K562 (cell line): ENCODE measurements around the gene ICOSLG. TPM values are rescaled to one million over a fixed set of nuclear protein-coding genes. Genes with fewer than 3 reads are reported as not detected.
"Not testable (repeated sequence)": the region's sequence is repeated elsewhere in the genome, so short reads cannot be mapped to it uniquely, and the experiment has no call there.

Source experiments
- ATAC-seq: fragments of 200-7000 bp; cut with Tn5 transposase; 3 replicates; pipeline ENCODE4 v1.9.1; 2020; ENCODE audit warnings: moderate library complexity
- BruUV-seq: library from RNA; stranded (reverse); fragments of 400-500 nt; replicated peaks from 2 replicates; lab custom pipeline; 2021; lab: Mats Ljungman, UMichigan
- CTCF ChIA-PET: fragments of 300-600 bp; formaldehyde crosslinking; extraction: SDS; loops from one replicate; lab custom pipeline; 2021; ENCODE audit warnings: low intra/inter-chr PET ratio; lab: Yijun Ruan, JAX
- POLR2A ChIA-PET: fragments of 300-600, 350-650 bp; sonication (Branson Sonifier 250); formaldehyde crosslinking; extraction: SDS; loops from one replicate; lab custom pipeline; 2021; ENCODE audit warnings: antibody characterized with exemption, inconsistent platforms; lab: Yijun Ruan, JAX
- DNase-seq, 4 experiments: peaks; one replicate each; pipeline versions ENCODE4 v3.0.0 to v3.0.0-alpha.2; 2011 to 2018; ENCODE audit warnings: low spot score in 3 of 4, mixed read lengths in 3 of 4; ENCODE audit errors: extremely low read depth in 1 of 4
- FAIRE-seq: peaks from 2 replicates; lab custom pipeline; 2011; peaks lifted over from hg19 to GRCh38; lab: Jason Lieb, UNC
- H2AFZ ChIP-seq: 2 replicates; pipeline ENCODE4 v1.6.0; 2011; ENCODE audit warnings: low read depth, low read length, control low read depth, inconsistent platforms
- H3K27ac ChIP-seq: fragments of 200-600 bp; 3 replicates; pipeline ENCODE4 v1.8.0; 2011; ENCODE audit warnings: low read depth, mild to moderate bottlenecking, control low read depth, inconsistent platforms, low read length, moderate library complexity, mixed read lengths; ENCODE audit errors: extremely low read depth
- H3K27me3 ChIP-seq, 2 experiments: fragments of 300-600 bp in 1 of 2; 2 replicates in 1 of 2; 3 replicates in 1 of 2; pipeline versions ENCODE4 v1.6.0 to v1.8.0; 2011; ENCODE audit warnings: inconsistent platforms in 2 of 2, low read length in 2 of 2, mild to moderate bottlenecking in 1 of 2, mixed read lengths in 1 of 2, moderate library complexity in 1 of 2; ENCODE audit not compliant: control insufficient read depth in 2 of 2, insufficient read depth in 2 of 2
- H3K36me3 ChIP-seq: fragments of 300-600 bp; 3 replicates; pipeline ENCODE4 v1.8.0; 2011; ENCODE audit warnings: mild to moderate bottlenecking, low read length, inconsistent platforms; ENCODE audit not compliant: control insufficient read depth, insufficient read depth
- H3K4me1 ChIP-seq, 2 experiments: fragments of 200-600 bp in 1 of 2; replicated peaks in 1 of 2; 2 replicates in 1 of 2; 3 replicates in 1 of 2; pipeline versions ENCODE4 v1.5.1 to v1.8.0; 2011; ENCODE audit warnings: inconsistent platforms in 2 of 2, low read length in 2 of 2, mild to moderate bottlenecking in 1 of 2, mixed read lengths in 1 of 2, moderate library complexity in 1 of 2; ENCODE audit not compliant: control insufficient read depth in 2 of 2, insufficient read depth in 2 of 2
- H3K4me2 ChIP-seq: 2 replicates; pipeline ENCODE4 v1.6.1; 2011; ENCODE audit warnings: low read length, control low read depth, inconsistent platforms, mixed read lengths; ENCODE audit not compliant: insufficient read depth
- H3K4me3 ChIP-seq: fragments of 200-600 bp; sonication (generic), shearing (Covaris generic); 2 replicates; pipeline ENCODE4 v1.5.1; 2016; ENCODE audit warnings: control low read depth, inconsistent platforms
- H3K79me2 ChIP-seq: fragments of 200-600 bp; 3 replicates; pipeline ENCODE4 v1.8.0; 2011; ENCODE audit warnings: low read length, inconsistent platforms; ENCODE audit not compliant: control insufficient read depth, insufficient read depth
- H3K9ac ChIP-seq, 2 experiments: 2 replicates each; pipeline versions ENCODE4 v1.6.0 to v1.6.1; 2011; ENCODE audit warnings: low read depth in 2 of 2, low read length in 2 of 2, control low read depth in 1 of 2, inconsistent platforms in 1 of 2, mild to moderate bottlenecking in 1 of 2, mixed read lengths in 1 of 2; ENCODE audit not compliant: insufficient read depth in 1 of 2
- H3K9me1 ChIP-seq: one replicate; pipeline ENCODE4 v1.6.0; 2011; ENCODE audit warnings: inconsistent platforms, mild to moderate bottlenecking, low read length, moderate library complexity; ENCODE audit not compliant: control insufficient read depth, insufficient read depth
- H3K9me3 ChIP-seq: replicated peaks from 2 replicates; pipeline ENCODE4 v1.5.1; 2011; ENCODE audit warnings: low read depth, low read length, inconsistent platforms; ENCODE audit not compliant: control insufficient read depth, insufficient read depth
- H4K20me1 ChIP-seq: replicated peaks from 2 replicates; pipeline ENCODE4 v1.6.1; 2011; ENCODE audit warnings: low read length, inconsistent platforms, mixed read lengths; ENCODE audit not compliant: control insufficient read depth, insufficient read depth
- WGBS: fragments of 100-300 bp; shearing (Covaris generic); methylation state at CpG from one replicate; pipeline ENCODE4 v1.1.6; 2016; ENCODE audit warnings: low coverage, mixed read lengths; ENCODE audit not compliant: insufficient coverage; ENCODE audit errors: missing lambda C conversion rate; 5-methylcytosine and 5-hydroxymethylcytosine counted together
- in situ Hi-C: fragments of 300-500 bp; cut with MboI; formaldehyde crosslinking; loops from 4 replicates; pipeline ENCODE4 v1.15.0; 2018; ENCODE audit warnings: inconsistent platforms, mixed read lengths
- intact Hi-C: fragments of 100-400 bp; cut with micrococcal nuclease; formaldehyde crosslinking; loops from 2 replicates; pipeline ENCODE4 v1.14.2; 2022
- polyA plus RNA-seq, 8 experiments: library from polyadenylated mRNA; depleted of rRNA in 4 of 8; stranded (reverse) in 5 of 8; unstranded in 3 of 8; fragments of >200 nt; fragmentation: Nextera tagmentation in 2 of 8; fragmentation: Illumina TruSeq in 1 of 8; extraction: Ambion mirVana in 2 of 8; extraction: Trizol in 1 of 8; gene quantifications; 2 replicates each; pipeline versions ENCODE4 v1.2.1 to v1.2.3, GENCODE V29; 2011 to 2014; ENCODE audit warnings: inconsistent platforms in 1 of 8, missing spikeins in 1 of 8
- total RNA-seq, 7 experiments: library from RNA; depleted of rRNA in 6 of 7; stranded (reverse); fragments of >200 nt in 6 of 7; fragmentation: Illumina TruSeq in 2 of 7; extraction: Trizol in 2 of 7; gene quantifications; 2 replicates each; pipeline versions ENCODE4 v1.2.1 to v1.2.3, GENCODE V29; 2011 to 2021; ENCODE audit warnings: low replicate concordance in 1 of 7

The ICOSLG gene
- total and polyA plus RNA-seq, 9 of the 15 experiments (the other 6 are each of a cell fraction or from before 2014, with no cell fraction given), result 0.01 to 1.4 (median 0.15) TPM

- FAIRE-seq, H3K79me2 ChIP-seq, in situ Hi-C loops, DNase-seq, CTCF ChIA-PET, H3K9me1 ChIP-seq, H3K27me3 ChIP-seq, H3K4me2 ChIP-seq, BruUV-seq, POLR2A ChIA-PET, H3K4me3 ChIP-seq, H2AFZ ChIP-seq, H3K9ac ChIP-seq, H3K36me3 ChIP-seq, H4K20me1 ChIP-seq, H3K9me3 ChIP-seq, H3K27ac ChIP-seq, H3K4me1 ChIP-seq, intact Hi-C loops: not testable (repeated sequence)
- peak; percentile 57; the same call in 2 of the 3 replicates for ATAC-seq
- no CpG with 5 or more reads among the region's 5 CpGs for WGBS
These were observed 47.6 kb downstream of the ICOSLG start for GRCh38 chr21:44193108-44193507.

DNA sequence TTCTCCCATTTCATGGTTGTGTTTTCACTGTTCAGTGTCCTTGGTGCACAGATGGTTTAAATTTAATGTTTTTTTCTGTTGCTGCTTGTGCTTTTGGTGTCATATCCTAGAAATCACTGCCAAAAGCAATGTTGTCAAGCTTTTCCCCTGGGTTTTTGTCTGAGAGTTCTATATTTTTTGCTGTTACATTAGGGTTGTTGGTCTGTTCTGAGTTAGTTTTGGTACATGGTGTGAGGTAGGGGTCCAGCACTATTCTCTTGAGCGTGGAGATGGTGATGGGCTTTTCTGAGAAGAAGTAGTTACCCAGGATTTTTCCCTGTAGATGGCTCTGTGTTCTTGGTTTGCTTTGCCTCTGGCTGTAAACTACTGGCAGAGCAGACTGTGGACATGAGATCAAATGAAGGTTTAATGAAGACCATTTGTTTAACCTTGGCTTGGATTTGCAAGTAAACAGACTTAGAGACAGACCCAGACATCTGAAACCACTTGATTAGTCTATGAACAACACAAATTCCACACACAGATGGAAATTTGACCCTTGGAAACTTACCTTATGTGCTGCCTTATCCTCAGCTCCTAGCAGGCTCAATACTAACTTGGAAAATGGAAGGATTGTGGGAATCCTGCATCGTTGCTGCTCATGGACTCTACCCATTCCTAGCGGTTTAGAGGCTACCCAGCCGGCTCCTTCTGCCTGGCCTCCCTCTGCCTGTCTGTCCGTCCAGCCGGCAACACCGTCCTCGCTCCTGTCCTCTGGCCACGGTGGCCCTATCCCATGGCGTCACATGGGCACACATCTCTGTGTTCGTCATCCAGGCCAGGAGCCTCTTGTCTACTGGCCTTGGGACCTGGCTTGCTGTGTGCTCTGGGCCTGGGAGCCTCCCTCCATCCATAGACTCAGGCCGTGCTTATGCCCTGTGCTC lies 50.1 kb downstream of the ICOSLG start:
- H3K9me3 ChIP-seq, FAIRE-seq, DNase-seq, POLR2A ChIA-PET, BruUV-seq, H4K20me1 ChIP-seq, in situ Hi-C loops, ATAC-seq, intact Hi-C loops, H3K4me1 ChIP-seq, H3K4me3 ChIP-seq, H3K9me1 ChIP-seq, H3K79me2 ChIP-seq, H3K9ac ChIP-seq, H3K4me2 ChIP-seq, H3K36me3 ChIP-seq, H2AFZ ChIP-seq, H3K27me3 ChIP-seq, CTCF ChIA-PET, H3K27ac ChIP-seq: not testable (repeated sequence)
- 18% methylated on average over 2 of the region's 12 CpGs for WGBS

- WGBS, result no CpG with 5 or more reads among the region's 7 CpGs
- H3K4me1 ChIP-seq, H2AFZ ChIP-seq, H3K36me3 ChIP-seq, H3K9me1 ChIP-seq, H3K27ac ChIP-seq, H3K27me3 ChIP-seq, POLR2A ChIA-PET, in situ Hi-C loops, H3K79me2 ChIP-seq, FAIRE-seq, H3K4me2 ChIP-seq, ATAC-seq, H4K20me1 ChIP-seq, H3K9me3 ChIP-seq, H3K9ac ChIP-seq, DNase-seq, BruUV-seq, intact Hi-C loops, CTCF ChIA-PET, H3K4me3 ChIP-seq: not testable (repeated sequence)
These were observed 55.9 kb downstream of the ICOSLG start for GRCh38 chr21:44184862-44185261.
